Upper lobe of right lung (tissue), 1 donor: Measurements from ENCODE around the gene WWOX. TPM values are rescaled to one million over a fixed set of nuclear protein-coding genes. Genes with fewer than 3 reads are reported as not detected.

Experiments
- ATAC-seq: fragments of 200-7000 bp; cut with Tn5 transposase; one replicate; pipeline ENCODE4 v1.9.1; 2020; ENCODE audit warnings: mild to moderate bottlenecking, moderate library complexity
- DNase-seq: peaks from one replicate; pipeline ENCODE4 v3.0.0-alpha.2; 2020
- H3K27ac ChIP-seq: fragments of 200-600 bp; one replicate; pipeline ENCODE4 v1.8.0; 2022
- H3K27me3 ChIP-seq: fragments of 200-600 bp; one replicate; pipeline ENCODE4 v1.8.0; 2022; ENCODE audit warnings: mild to moderate bottlenecking
- H3K36me3 ChIP-seq: fragments of 200-600 bp; one replicate; pipeline ENCODE4 v1.8.0; 2022
- H3K4me1 ChIP-seq: fragments of 200-600 bp; one replicate; pipeline ENCODE4 v1.8.0; 2022
- H3K4me3 ChIP-seq: fragments of 200-600 bp; one replicate; pipeline ENCODE4 v1.8.0; 2022; ENCODE audit warnings: mild to moderate bottlenecking
- H3K9me3 ChIP-seq: fragments of 200-600 bp; one replicate; pipeline ENCODE4 v1.8.0; 2022
- intact Hi-C: fragments of 100-400 bp; cut with DNase I; formaldehyde crosslinking; loops from one replicate; pipeline ENCODE4 v1.11.0; 2022
- total RNA-seq: library from RNA; stranded (reverse); fragmentation: NEBNext Ultra II Directional; extraction: Animal tissue kit (Norgen Biotek cat#: 25700); gene quantifications from one replicate; pipeline ENCODE4 v1.2.1, GENCODE V29; 2021
- TF ChIP-seq, protein P1 (sequence below): fragments of 200-600 bp; IDR thresholded peaks from one replicate; pipeline ENCODE4 v1.8.0; 2022; ENCODE audit warnings: antibody characterized with exemption
- donor health status: DM: no; HTN: yes; CAD: no; lungs with severe emphysema.

Gene WWOX
- total RNA-seq, 1 donor from 2014 or later: 17.0 TPM

DNA sequence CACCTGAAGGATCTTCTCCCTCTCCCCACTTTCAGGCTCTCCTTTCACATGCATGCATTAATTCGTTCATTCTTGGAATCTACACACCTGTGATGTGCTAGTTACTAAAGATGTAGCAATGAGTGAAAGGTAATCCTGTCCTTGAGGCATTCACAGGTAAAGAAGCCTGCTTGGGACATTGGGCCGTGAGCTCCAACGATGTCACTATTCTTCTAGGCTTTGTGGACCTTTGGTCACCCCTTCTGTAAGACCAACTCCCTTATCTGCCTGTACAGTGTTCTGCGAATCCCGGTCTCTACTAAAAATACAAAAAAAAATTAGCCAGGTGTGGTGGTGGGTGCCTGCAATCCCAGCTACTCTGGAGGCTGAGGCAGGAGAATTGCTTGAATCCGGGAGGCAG, 892.5 kb downstream of the WWOX start:
- Histone ChIP-seq H3K27me3 (no peaks in the 10 kb centered on the region), H3K36me3 (no peaks in the 10 kb centered on the region), H3K4me1 (no peaks in the 10 kb centered on the region), H3K27ac (no peak overlapping the region), H3K9me3 (no peaks in the 10 kb centered on the region), H3K4me3 (no peak overlapping the region)
- DNase-seq (no peak), ATAC-seq (no peak)
- TF ChIP-seq, protein P1, sequence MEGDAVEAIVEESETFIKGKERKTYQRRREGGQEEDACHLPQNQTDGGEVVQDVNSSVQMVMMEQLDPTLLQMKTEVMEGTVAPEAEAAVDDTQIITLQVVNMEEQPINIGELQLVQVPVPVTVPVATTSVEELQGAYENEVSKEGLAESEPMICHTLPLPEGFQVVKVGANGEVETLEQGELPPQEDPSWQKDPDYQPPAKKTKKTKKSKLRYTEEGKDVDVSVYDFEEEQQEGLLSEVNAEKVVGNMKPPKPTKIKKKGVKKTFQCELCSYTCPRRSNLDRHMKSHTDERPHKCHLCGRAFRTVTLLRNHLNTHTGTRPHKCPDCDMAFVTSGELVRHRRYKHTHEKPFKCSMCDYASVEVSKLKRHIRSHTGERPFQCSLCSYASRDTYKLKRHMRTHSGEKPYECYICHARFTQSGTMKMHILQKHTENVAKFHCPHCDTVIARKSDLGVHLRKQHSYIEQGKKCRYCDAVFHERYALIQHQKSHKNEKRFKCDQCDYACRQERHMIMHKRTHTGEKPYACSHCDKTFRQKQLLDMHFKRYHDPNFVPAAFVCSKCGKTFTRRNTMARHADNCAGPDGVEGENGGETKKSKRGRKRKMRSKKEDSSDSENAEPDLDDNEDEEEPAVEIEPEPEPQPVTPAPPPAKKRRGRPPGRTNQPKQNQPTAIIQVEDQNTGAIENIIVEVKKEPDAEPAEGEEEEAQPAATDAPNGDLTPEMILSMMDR: no peak
- intact Hi-C loops: no loop called here

DNA sequence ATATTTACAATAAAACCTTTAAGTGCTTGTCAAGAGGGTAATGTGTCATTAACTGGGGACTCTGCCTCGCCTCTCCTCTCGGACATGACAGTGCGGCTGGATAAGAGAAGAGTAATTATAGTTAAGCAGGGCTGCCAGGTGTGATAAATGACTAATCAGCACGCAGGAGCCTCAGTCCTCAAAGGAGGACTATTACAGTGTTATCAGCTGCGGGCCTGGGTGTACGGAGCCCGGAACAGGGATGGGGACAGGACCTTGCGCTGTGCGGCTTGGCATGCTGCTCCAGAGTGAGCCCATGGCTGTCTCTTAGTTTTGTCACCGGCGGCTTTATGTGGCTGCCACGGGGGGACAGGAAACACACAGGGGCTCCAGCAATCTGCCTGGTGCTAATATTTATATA, 893.9 kb downstream of the WWOX start:
- ATAC-seq: no peak
- DNase-seq: no peak
- H3K9me3 ChIP-seq: no peaks in the 10 kb centered on the region
- TF ChIP-seq, protein P1: no peak
- intact Hi-C loops: no loop called here
- no peaks in the 10 kb centered on the region for H3K4me1 ChIP-seq
- H3K27me3 ChIP-seq: no peaks in the 10 kb centered on the region
- H3K27ac ChIP-seq: no peak overlapping the region
- H3K4me3 ChIP-seq: no peak overlapping the region
- no peaks in the 10 kb centered on the region for H3K36me3 ChIP-seq

DNA sequence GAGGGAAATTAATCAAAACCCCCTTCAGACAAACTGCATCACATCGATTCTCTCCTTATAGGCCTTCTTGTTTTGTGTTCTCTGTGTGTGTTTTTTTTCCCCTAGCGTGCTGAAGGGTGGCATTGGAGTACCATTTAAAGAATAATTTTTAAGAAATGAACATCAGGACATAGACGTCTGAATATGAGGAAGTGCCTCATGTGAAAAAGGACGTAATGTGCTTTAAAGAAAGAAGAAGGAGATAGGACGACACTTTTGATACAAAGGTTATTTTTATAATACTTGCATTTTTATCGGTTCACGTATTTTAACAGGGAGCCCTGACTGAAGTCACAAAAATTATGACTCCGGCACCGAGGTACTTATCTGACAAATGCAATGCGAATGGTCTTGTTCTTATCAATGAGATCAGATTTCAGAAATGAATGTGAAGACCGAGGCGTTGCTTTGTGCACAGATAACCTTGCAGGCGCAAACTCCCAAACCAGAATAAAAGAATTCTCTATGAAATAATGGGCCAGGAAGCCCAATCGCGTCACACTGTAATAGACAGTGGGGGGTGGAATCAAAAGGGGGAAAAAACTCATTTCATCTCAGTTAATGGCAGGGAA, 894.8 kb downstream of the WWOX start:
- intact Hi-C loops: no loop called here
- no peaks in the 10 kb centered on the region for H3K9me3 ChIP-seq
- TF ChIP-seq, protein P1: no peak
- H3K36me3 ChIP-seq: no peaks in the 10 kb centered on the region
- no peak for DNase-seq
- ATAC-seq: no peak
- H3K4me1 ChIP-seq: no peaks in the 10 kb centered on the region
- no peak overlapping the region for H3K4me3 ChIP-seq
- no peaks in the 10 kb centered on the region for H3K27me3 ChIP-seq
- no peak overlapping the region for H3K27ac ChIP-seq

DNA sequence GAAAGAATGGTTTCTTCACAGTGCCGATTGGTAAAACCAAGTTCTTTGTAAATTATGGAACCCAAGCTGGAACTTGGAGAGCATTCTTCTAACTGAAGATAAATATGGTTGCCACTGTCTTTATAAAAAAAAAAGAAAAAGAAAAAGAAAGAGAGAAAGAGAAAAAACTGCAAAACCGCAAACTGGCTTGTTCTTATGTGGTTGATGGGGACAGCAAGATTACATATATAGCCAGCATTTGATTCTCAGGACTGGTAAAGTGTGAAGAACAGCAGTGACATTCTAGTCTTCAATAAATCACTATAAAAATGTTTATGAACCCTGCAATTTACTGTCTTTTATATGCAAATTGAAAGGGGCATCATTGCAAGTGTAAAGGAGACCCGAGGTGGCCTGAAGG, 896.0 kb downstream of the WWOX start:
- H3K4me3 ChIP-seq: no peak overlapping the region
- TF ChIP-seq, protein P1: no peak
- no peaks in the 10 kb centered on the region for H3K36me3 ChIP-seq
- no peak overlapping the region for H3K27ac ChIP-seq
- no peak for DNase-seq
- no peaks in the 10 kb centered on the region for H3K27me3 ChIP-seq
- intact Hi-C loops: no loop called here
- ATAC-seq: no peak
- H3K4me1 ChIP-seq: no peaks in the 10 kb centered on the region
- H3K9me3 ChIP-seq: no peaks in the 10 kb centered on the region

DNA sequence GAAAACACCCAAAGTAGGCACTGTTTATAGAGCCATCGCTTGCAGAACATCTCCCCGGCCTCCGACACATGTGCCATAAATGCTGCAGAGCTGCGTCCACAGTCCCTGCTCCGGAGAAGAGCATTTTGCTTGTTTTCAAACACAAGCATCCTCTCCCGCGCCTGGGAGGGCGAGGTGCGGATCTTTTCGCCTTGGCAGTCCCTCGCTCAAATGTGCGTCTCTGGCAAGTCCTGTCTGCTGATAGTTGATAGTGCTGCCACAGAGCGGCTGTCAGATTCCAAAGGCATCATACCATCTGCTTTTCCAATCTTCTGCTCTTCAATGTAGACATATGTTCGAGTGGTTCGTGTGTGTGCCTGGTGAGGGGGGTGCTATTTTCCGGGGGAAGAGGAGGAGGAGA, 897.3 kb downstream of the WWOX start:
- intact Hi-C loops: no loop called here
- ATAC-seq: no peak
- H3K27me3 ChIP-seq: no peaks in the 10 kb centered on the region
- DNase-seq: no peak
- no peak overlapping the region for H3K27ac ChIP-seq
- H3K9me3 ChIP-seq: no peaks in the 10 kb centered on the region
- no peaks in the 10 kb centered on the region for H3K4me1 ChIP-seq
- H3K4me3 ChIP-seq: no peak overlapping the region
- TF ChIP-seq, protein P1: no peak
- no peaks in the 10 kb centered on the region for H3K36me3 ChIP-seq

DNA sequence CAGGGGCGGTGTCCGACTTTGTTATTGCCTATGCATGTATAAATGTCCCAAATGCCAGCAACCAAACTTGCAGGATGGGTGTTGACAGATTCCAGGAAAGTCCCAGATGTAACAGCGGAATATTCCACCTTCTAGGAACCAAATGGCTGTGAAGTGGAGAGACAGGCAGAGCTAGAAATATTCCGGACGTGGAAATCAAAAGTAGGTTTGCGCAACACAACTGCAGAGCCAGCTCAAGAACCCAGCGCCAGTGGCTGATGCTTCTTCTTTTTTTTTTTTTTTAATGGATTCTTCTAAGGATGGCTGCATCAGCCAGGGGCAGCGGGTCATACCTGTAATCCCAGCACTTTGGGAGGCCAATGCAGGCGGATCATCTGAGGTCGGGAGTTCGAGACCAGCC, 899.4 kb downstream of the WWOX start:
- Histone ChIP-seq H3K27ac (no peak overlapping the region), H3K4me3 (no peak overlapping the region), H3K27me3 (no peaks in the 10 kb centered on the region), H3K36me3 (no peaks in the 10 kb centered on the region), H3K9me3 (no peaks in the 10 kb centered on the region), H3K4me1 (no peaks in the 10 kb centered on the region)
- no peak for DNase-seq
- TF ChIP-seq, protein P1: no peak
- intact Hi-C loops: no loop called here
- ATAC-seq: no peak
